GM19395 (cell line): ENCODE results near the gene SLCO1A2.

ENCODE experiments used
- ATAC-seq: cut with Tn5 transposase; IDR thresholded peaks from one replicate; pipeline ENCODE4 v1.9.1; 2021; ENCODE audit warnings: mild to moderate bottlenecking, moderate library complexity; ENCODE audit not compliant: unreplicated experiment

Gene SLCO1A2

GRCh38 chr12:21336656-21337055, 1.9 kb upstream of the SLCO1A2 start:
- ATAC-seq: no peak

DNA sequence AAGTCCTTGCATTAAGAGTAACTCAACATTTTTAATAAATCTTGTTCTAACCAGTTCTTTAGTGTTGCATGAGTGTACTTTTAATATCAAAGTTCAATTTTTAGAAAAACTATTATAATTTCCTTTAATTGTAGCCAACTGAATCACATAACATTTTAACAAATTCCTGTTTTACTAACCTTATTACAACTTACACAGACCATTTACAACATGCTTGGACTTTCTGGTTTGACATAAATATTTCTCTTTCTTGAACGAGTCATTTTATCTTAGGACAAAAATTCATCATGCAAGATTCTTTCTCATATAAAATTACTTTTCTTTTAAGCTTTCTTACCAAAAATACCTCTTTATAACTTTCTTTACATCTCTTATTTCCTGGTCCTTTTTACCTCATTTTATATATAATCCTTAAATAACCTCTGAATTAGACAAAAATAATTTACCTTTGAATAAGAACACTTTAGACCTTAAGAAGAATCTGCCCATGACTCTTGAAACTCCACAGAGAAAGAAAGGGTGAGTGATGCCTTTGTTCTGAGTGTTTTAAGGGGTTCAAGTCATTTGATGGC, 3.9 kb downstream of the SLCO1A2 start:
- no peak for ATAC-seq

DNA sequence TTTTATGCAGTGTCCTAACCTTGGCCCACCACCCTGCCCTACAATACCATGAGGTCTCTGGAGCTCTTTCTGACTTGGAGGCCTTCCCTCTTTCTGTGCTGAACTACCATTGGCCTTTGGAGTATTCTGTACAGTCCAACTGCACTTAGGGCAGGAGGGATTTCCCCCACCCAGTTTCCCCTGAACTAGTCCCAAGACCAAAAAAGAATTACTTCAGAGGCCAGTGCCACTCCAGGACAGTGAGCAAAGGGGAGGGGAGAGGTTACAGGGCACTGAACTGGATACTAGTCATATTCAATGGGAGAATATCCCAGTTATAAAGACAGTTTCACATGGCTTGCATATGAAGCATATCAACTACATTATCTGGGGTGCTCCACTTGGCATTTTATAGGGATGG, 6.1 kb downstream of the SLCO1A2 start:
- ATAC-seq: no peak

- no peak for ATAC-seq
These were observed 10.2 kb downstream of the SLCO1A2 start for GRCh38 chr12:21324551-21324950.

GRCh38 chr12:21323736-21324135, 11.0 kb downstream of the SLCO1A2 start:
- no peak for ATAC-seq

GRCh38 chr12:21308785-21309184, 25.9 kb downstream of the SLCO1A2 start:
- no peak for ATAC-seq

DNA sequence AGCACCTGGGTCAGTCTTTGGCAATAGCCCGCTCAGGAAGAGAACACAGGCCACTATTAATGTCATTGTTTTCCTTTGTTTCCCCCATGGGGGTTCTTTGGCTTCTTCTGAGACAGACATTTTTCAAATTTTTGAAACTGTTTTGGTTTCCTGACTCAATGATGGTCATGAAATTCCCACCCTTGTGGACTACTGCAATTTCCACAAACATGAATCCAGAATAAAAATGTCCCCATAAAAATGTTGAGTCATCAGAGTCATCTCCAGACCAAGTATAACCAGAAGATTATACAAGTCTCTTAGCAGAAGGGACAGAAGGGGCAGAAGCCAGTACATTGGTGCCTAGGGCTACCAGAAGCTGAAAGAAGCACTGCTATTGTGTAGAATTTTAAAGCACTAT, 29.1 kb downstream of the SLCO1A2 start:
- ATAC-seq: no peak

GRCh38 chr12:21300632-21301031, 34.1 kb downstream of the SLCO1A2 start:
- ATAC-seq: no peak

DNA sequence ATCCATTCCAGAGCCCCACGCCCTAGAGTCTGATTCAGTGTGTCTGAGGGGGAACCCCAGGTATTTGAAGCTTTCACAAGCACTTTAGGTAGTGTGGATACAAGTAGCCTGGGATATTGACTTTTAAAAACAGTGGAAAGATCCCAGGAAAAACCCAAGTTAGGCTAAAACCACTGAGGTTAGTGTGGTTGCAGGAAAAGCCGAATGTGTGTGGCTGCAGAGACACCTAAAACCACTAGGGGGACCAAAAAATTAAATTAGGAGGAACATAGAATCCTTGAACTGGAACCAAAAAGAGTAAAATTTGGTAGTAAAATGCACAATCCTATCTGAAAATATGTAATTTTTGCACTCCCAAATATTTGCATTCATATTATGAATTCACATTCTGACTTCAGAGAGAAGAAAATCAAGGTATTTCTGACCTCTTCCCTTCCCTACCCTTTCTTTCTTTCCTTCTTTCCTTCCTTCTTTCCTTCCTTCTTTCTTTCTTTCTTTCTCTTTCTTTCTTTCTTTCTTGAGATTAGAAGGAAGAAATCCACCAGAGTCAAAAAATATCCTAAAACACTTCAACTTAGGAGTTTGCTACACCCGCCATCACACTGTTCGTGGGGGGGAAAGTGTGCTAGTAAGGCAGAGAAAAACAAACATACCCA, 37.8 kb downstream of the SLCO1A2 start:
- ATAC-seq: peak; percentile 79

DNA sequence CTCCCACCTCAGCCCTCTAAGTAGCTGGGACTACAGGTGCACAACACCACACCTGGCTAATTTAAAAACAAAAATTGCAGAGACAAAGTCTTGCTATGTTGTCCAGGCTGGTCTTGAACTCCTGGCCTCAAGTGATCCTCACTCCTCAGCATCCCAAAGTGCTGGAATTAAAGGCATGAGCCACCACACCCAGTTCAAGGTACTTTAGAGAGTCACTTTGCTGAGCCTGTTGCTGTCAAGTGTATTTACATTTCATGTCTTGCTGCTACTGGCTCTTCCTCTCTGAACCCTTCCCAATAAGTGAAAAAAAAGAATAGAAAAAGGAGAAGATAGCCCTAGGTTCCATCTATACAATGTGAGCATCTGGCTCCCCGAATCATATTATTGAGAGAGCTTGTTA, 38.4 kb downstream of the SLCO1A2 start:
- ATAC-seq: peak; percentile 17

DNA sequence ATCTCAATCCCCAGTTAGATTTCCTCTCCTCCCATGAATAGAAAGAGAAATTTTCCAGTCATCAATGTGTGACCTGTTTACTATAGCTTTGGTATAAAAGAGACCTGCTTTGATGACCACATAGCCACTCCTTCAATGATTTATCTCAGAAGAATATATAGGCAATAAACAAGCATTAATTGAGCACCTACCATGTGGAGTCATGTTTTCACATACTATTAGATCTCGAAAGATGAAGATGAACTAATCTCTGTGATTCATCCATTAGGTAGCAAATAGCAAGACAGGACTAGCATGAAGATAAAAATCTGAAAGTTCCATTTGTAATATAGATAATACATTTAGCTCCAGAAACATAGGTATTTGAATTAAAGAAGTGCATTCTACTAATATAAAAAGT, 40.5 kb downstream of the SLCO1A2 start:
- no peak for ATAC-seq

DNA sequence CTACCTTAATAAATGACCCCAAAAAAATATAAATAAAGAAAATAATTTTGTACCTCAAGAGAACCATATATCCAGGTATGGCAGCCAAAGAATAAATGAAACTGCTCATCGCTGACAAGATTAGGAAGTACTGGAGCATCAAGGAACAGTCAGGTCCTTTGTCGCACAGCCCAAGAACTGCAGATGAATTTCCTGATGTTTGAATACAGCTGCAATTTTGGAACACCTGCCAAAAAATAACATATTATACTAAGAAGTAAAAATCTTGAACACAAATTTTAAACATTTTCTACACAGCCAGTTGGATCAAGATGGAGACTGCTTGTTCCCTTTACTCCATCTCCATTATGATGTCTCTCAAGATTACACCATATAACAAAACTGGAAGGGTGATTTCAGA, 42.6 kb downstream of the SLCO1A2 start:
- no peak for ATAC-seq

- no peak for ATAC-seq
These were observed 45.0 kb downstream of the SLCO1A2 start for GRCh38 chr12:21289698-21290097.

DNA sequence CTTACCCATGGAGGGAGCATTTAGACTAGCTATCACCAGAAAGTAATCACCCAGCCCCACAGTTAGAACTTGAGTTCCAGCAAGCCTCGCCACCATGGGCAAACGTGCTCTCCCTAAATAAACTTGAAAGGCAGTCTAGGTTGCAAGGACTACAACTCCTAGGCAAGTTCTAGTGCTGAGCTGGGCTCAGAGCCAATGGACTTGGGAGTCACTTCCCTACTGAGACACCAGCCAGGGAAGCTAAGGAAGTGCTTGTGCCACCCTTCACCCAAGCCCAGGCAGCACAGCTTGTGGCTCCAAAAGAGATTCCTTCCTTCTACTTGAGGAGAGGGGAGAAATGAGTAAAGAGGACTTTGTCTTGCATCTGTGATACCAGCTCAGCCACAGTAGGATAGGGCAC, 57.9 kb downstream of the SLCO1A2 start:
- ATAC-seq: no peak

DNA sequence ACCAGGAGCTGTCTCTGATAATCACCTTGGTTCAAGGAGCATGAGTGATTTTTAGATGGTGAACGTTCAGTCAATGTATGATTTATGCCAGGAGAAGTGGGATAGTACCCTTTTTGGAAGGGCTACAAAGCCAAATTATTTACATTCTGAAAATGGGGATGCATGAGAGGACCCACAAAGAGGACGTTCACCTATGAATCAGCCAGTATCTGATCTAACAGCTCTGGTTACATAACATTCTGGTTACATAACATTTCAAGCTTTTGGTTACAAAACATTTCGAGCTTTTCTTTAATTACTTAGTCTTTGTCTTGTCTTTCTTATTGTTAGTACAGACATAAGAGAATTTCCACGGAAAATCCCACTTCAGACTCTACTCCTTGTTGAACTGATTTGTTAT, 68.8 kb downstream of the SLCO1A2 start:
- ATAC-seq: no peak

DNA sequence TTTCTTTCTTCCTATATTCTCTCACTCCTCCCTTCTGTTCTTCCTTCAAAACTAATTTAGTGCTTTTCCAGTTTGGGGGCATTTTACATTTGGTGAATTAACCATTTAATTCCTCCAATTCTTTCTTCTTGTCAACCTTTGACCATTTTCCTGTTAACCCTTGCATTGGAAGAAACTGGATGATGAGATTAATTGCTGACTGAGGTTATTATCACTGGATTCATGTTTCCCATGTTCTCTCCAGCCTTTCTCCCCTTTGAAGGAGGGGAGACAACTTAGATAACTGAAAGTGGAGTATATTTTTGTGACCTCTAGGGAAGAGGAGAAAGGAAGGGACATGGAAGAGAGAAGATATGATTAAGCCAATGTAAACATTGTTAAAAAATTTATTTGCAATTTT, 70.5 kb downstream of the SLCO1A2 start:
- no peak for ATAC-seq

DNA sequence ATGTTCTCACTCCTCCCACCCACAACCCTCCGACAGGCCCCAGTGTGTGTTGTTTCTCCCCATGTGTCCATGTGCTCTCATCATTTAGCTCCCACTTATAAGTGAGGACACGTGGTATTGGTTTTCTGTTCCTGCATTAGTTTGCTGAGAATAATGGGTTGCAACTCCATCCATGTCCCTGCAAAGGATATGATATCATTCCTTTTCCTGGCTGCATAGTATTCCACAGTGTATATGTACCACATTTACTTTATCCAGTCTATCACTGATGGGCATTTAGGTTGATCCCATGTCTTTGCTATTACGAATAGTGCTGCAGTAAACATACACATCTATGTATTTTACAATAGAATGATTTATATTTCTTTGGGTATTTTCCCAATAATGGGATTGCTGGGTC, 77.5 kb downstream of the SLCO1A2 start:
- no peak for ATAC-seq

- no peak for ATAC-seq
These were observed 82.6 kb downstream of the SLCO1A2 start for GRCh38 chr12:21252070-21252469.

DNA sequence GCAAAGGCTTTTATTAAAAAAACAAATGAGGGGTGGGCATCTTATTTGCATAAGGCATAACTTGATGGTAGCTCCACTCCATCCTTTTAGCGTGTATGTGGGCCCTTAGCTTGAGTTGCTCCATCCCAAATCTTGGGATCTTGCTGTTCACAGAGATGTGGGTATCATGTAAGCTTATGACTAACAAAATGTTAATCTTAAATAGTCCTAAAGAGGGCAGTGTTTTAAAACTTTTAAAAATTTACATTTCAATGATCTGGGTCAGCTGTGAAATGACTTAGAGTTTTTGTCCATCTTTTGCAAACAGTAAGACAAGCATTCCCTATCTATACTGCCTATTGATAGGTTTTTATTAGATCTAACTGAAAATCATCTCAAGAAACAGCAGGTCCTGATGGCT, 86.0 kb downstream of the SLCO1A2 start:
- peak; percentile 68 for ATAC-seq

DNA sequence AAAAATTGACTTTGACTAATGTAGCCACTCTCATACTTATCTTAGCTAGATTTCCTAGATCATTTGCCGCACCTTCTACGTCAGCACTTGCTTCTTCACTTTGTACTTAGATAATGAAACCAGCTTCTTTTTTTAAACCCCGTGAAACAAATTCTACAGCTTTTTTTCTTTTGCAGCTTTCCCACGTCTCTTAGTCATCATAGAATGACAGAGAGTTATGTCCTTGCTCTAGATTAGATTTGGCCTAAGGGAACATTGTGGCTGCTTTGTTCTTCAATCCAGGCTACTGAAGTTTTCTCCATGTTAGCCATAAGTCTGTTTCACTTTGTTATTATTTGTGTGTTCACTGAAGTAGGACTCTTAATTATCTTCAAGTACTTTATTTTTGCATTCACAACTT, 94.9 kb downstream of the SLCO1A2 start:
- ATAC-seq: no peak

GRCh38 chr12:21234395-21234794, 100.3 kb downstream of the SLCO1A2 start:
- no peak for ATAC-seq

DNA sequence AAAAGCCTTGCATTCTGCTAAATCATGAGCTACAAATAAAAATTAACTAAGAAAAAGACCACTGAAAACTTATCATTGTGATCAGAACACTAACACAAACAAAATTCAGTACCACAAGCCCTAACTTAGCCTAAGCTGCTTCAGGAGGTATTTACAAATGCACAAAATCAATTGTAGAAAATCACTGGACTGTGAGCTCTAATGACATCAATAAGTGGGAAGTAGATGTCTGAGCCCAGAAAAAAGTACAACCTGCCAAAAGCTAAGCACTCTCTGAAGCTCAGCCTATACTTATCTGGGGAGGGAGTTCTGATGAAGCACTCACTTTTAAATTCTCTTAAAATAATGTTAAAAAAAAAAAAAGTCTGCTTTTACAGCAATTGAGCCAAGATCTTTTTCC, 110.8 kb downstream of the SLCO1A2 start:
- ATAC-seq: no peak

DNA sequence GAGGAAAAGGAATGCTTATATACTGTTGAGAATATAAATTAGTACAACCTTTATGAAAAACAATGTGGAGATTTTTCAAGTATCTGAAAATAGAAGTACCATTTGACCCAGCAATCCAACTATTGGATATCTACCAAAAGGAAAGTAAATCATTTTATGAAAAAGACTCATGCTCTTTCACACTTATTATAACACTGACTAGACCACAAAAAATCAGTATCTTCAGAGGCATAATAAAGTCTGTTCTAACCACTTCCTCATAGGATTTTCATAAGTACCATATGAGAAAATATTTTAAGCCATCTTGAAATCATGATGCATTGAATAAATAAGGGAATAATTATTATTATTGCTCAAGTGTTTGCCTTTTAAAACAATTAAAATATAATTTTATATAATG, 112.9 kb downstream of the SLCO1A2 start:
- ATAC-seq: no peak
